K562 (cell line): ENCODE measurements around the gene CFDP1. TPM values are rescaled to one million over a fixed set of nuclear protein-coding genes. Genes with fewer than 3 reads are reported as not detected.

ENCODE experiments used
- ATF7 ChIP-seq: fragments of 450-650 bp; IDR thresholded peaks from 2 replicates; pipeline ENCODE4 v1.7.1; 2014; ENCODE audit warnings: mild to moderate bottlenecking, moderate library complexity
- EWSR1 ChIP-seq: fragments of 450-650 bp; IDR thresholded peaks from 2 replicates; pipeline ENCODE4 v1.6.1; 2018; ENCODE audit warnings: borderline replicate concordance, mild to moderate bottlenecking, low read depth, moderate library complexity; ENCODE audit not compliant: partially characterized antibody
- FOXA1 ChIP-seq: fragments of 450-650 bp; IDR thresholded peaks from 2 replicates; pipeline ENCODE4 v1.6.1; 2016; ENCODE audit warnings: mild to moderate bottlenecking, borderline replicate concordance
- KAT7 ChIP-seq: sonication (generic); formaldehyde crosslinking; IDR thresholded peaks from 2 replicates; pipeline ENCODE4 v1.8.0; 2022; ENCODE audit warnings: missing genetic modification reagents, mild to moderate bottlenecking, borderline replicate concordance
- KHSRP ChIP-seq: fragments of 450-650 bp; IDR thresholded peaks from 2 replicates; pipeline ENCODE4 v1.6.1; 2017
- MLLT1 ChIP-seq, 2 experiments: fragments of 450-650 bp; IDR thresholded peaks; 2 replicates each; pipeline ENCODE4 v1.6.1; 2016
- MNT ChIP-seq, 2 experiments: fragments of 450-650 bp; conservative IDR thresholded peaks; 2 replicates each; pipeline ENCODE4 v1.6.1; 2017; ENCODE audit warnings: mild to moderate bottlenecking in 2 of 2, moderate library complexity in 2 of 2
- RBFOX2 ChIP-seq: fragments of 200-400 bp; formaldehyde crosslinking; IDR thresholded peaks from 2 replicates; pipeline ENCODE4 v1.6.1; 2017; ENCODE audit warnings: low read depth, mild to moderate bottlenecking, low read length, moderate library complexity
- SIN3B ChIP-seq: fragments of 450-650 bp; IDR thresholded peaks from 2 replicates; pipeline ENCODE4 v1.6.1; 2017; ENCODE audit warnings: low read depth, mild to moderate bottlenecking, moderate library complexity
- ZC3H11A ChIP-seq: IDR thresholded peaks from 2 replicates; pipeline ENCODE4 v1.6.1; 2012; ENCODE audit warnings: low read depth, low read length, improper control_type of control experiment
- ZNF41 ChIP-seq: fragments of 250-450 bp; sonication (Bioruptor Pico); conservative IDR thresholded peaks from 2 replicates; pipeline ENCODE4 v1.4.0; 2020; ENCODE audit warnings: mild to moderate bottlenecking
- ZNF695 ChIP-seq: fragments of 450-650 bp; formaldehyde crosslinking; IDR thresholded peaks from 2 replicates; pipeline ENCODE4 v1.4.0; 2020; ENCODE audit warnings: mild to moderate bottlenecking, moderate library complexity
- polyA plus RNA-seq, 8 experiments: library from polyadenylated mRNA; depleted of rRNA in 4 of 8; stranded (reverse) in 5 of 8; unstranded in 3 of 8; fragments of >200 nt; fragmentation: Nextera tagmentation in 2 of 8; fragmentation: Illumina TruSeq in 1 of 8; extraction: Ambion mirVana in 2 of 8; extraction: Trizol in 1 of 8; gene quantifications; 2 replicates each; pipeline versions ENCODE4 v1.2.1 to v1.2.3, GENCODE V29; 2011 to 2014; ENCODE audit warnings: inconsistent platforms in 1 of 8, missing spikeins in 1 of 8
- total RNA-seq, 7 experiments: library from RNA; depleted of rRNA in 6 of 7; stranded (reverse); fragments of >200 nt in 6 of 7; fragmentation: Illumina TruSeq in 2 of 7; extraction: Trizol in 2 of 7; gene quantifications; 2 replicates each; pipeline versions ENCODE4 v1.2.1 to v1.2.3, GENCODE V29; 2011 to 2021; ENCODE audit warnings: low replicate concordance in 1 of 7
- TF ChIP-seq, protein P1 (sequence below), 2 experiments: IDR thresholded peaks; 2 replicates each; pipeline ENCODE4 v1.6.1; 2012; ENCODE audit warnings: improper control_type of control experiment in 2 of 2, low read depth in 2 of 2, low read length in 2 of 2, borderline replicate concordance in 1 of 2

Gene CFDP1
- total and polyA plus RNA-seq, 9 of the 15 experiments (the other 6 are each of a cell fraction or from before 2014, with no cell fraction given): 31.5 to 78.4 (median 61.7) TPM

DNA sequence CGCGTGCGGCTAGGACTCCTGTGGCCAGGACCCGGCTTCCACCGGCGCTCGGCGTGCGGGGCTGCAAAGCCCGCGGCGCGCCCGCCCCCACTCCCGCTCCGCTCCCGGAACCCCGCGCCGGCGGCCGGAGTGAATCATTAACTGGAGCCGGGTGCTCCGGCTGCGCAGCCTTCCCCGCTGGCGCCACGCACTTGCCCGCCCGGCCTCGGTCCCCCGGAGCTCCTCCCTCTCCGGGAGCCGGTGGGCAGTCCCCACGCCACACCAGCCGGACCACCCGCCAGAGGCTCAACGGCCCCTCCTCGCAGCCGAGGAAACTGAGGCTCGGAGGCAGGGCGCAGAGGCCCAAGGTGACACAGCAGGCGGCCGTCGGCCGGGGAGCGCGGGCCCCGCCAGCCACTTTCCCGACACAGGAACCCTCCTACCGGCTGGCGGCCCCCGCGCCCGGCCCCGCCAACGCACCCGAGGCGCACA is 182.5 kb downstream of the CFDP1 start (continued):
- TF ChIP-seq MNT (conservative IDR thresholded peaks at IDR 0.05): peak in 1 of 2 experiments; percentile 30; a peak in 1 of 4 replicates
- TF ChIP-seq SIN3B: no peak
- no peak for TF ChIP-seq KHSRP
- TF ChIP-seq EWSR1: no peak
- no peak for TF ChIP-seq ZNF695 (CRISPR knock-in tag)
- TF ChIP-seq KAT7: 0 out of 2 replicates have a peak, but pooled peaks have one; percentile 57
- TF ChIP-seq RBFOX2: peak; percentile 63; the same call in 1 of the 2 replicates
- TF ChIP-seq FOXA1: no peak
- TF ChIP-seq ZNF41 (CRISPR knock-in tag): no peak
- no peak for TF ChIP-seq MLLT1 (IDR thresholded peaks at IDR 0.05)
- TF ChIP-seq ATF7: 0 out of 2 replicates have a peak, but pooled peaks have one; percentile 18
- TF ChIP-seq, protein P1, sequence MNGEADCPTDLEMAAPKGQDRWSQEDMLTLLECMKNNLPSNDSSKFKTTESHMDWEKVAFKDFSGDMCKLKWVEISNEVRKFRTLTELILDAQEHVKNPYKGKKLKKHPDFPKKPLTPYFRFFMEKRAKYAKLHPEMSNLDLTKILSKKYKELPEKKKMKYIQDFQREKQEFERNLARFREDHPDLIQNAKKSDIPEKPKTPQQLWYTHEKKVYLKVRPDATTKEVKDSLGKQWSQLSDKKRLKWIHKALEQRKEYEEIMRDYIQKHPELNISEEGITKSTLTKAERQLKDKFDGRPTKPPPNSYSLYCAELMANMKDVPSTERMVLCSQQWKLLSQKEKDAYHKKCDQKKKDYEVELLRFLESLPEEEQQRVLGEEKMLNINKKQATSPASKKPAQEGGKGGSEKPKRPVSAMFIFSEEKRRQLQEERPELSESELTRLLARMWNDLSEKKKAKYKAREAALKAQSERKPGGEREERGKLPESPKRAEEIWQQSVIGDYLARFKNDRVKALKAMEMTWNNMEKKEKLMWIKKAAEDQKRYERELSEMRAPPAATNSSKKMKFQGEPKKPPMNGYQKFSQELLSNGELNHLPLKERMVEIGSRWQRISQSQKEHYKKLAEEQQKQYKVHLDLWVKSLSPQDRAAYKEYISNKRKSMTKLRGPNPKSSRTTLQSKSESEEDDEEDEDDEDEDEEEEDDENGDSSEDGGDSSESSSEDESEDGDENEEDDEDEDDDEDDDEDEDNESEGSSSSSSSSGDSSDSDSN (IDR thresholded peaks at IDR 0.05; ENCODE audit: borderline replicate concordance in 1 of 2, low read depth in 2 of 2, low read length in 2 of 2): peak; percentile 45 to 51; a peak in 1 of 4 replicates
- no peak for TF ChIP-seq ZC3H11A
- TF ChIP-seq, all 486 proteins: peak for 16
